Mesenchymal stem cell (in vitro differentiated cells and primary cell): Measurements from ENCODE around the gene MMP11.

Experiments
- DNase-seq: peaks from one replicate; pipeline ENCODE4 v3.0.0-alpha.2; 2013
- H2AFZ ChIP-seq: one replicate; pipeline ENCODE4 v1.6.1; 2013; ENCODE audit warnings: low read depth, mild to moderate bottlenecking, control low read depth, inconsistent platforms, low read length, moderate library complexity
- H2AK5ac ChIP-seq: 2 replicates; pipeline ENCODE4 v1.6.1; 2013; ENCODE audit warnings: low read length, moderate library complexity, mild to moderate bottlenecking, inconsistent platforms; ENCODE audit not compliant: severe bottlenecking
- H2BK120ac ChIP-seq: one replicate; pipeline ENCODE4 v1.6.1; 2013; ENCODE audit warnings: low read depth, mild to moderate bottlenecking, inconsistent platforms, low read length, moderate library complexity
- H2BK12ac ChIP-seq, 2 experiments: one replicate each; pipeline ENCODE4 v1.6.1; 2013; ENCODE audit warnings: inconsistent platforms in 2 of 2, low read length in 2 of 2, mild to moderate bottlenecking in 2 of 2, moderate library complexity in 2 of 2, control low read depth in 1 of 2
- H2BK15ac ChIP-seq: one replicate; pipeline ENCODE4 v1.6.1; 2013; ENCODE audit warnings: mild to moderate bottlenecking, low read depth, inconsistent platforms; ENCODE audit not compliant: poor library complexity, severe bottlenecking
- H2BK5ac ChIP-seq: 2 replicates; pipeline ENCODE4 v1.6.1; 2013; ENCODE audit warnings: low read depth, mild to moderate bottlenecking, low read length, control low read depth, inconsistent platforms; ENCODE audit not compliant: poor library complexity, severe bottlenecking
- H3K14ac ChIP-seq, 2 experiments: one replicate each; pipeline ENCODE4 v1.6.1; 2013; ENCODE audit warnings: inconsistent platforms in 2 of 2, low read length in 2 of 2, control low read depth in 1 of 2, mild to moderate bottlenecking in 1 of 2, moderate library complexity in 1 of 2
- H3K18ac ChIP-seq, 2 experiments: one replicate each; pipeline ENCODE4 v1.6.1; 2013; ENCODE audit warnings: inconsistent platforms in 2 of 2, low read length in 2 of 2, control low read depth in 1 of 2, low read depth in 1 of 2, mild to moderate bottlenecking in 1 of 2
- H3K23ac ChIP-seq, 2 experiments: one replicate each; pipeline ENCODE4 v1.6.1; 2013; ENCODE audit warnings: inconsistent platforms in 2 of 2, low read length in 2 of 2, mild to moderate bottlenecking in 2 of 2, moderate library complexity in 2 of 2, control low read depth in 1 of 2
- H3K27ac ChIP-seq: 2 replicates; pipeline ENCODE4 v1.5.1; 2013; ENCODE audit warnings: mild to moderate bottlenecking, moderate library complexity, low read length, control low read depth, inconsistent platforms; ENCODE audit not compliant: poor library complexity, severe bottlenecking
- H3K27me3 ChIP-seq, 2 experiments: 2 replicates each; pipeline versions ENCODE4 v1.6.1 to v1.7.0; 2013; ENCODE audit warnings: low read length in 2 of 2, mild to moderate bottlenecking in 2 of 2, moderate library complexity in 2 of 2, control low read depth in 1 of 2, inconsistent platforms in 1 of 2; ENCODE audit not compliant: control insufficient read depth in 1 of 2, insufficient read depth in 1 of 2
- H3K36me3 ChIP-seq, 2 experiments: 2 replicates each; pipeline versions ENCODE4 v1.6.1 to v1.7.0; 2013; ENCODE audit warnings: low read length in 2 of 2, control low read depth in 1 of 2, inconsistent platforms in 1 of 2, low read depth in 1 of 2, mild to moderate bottlenecking in 1 of 2; ENCODE audit not compliant: insufficient read depth in 2 of 2, control insufficient read depth in 1 of 2
- H3K4ac ChIP-seq, 2 experiments: one replicate each; pipeline ENCODE4 v1.6.1; 2013; ENCODE audit warnings: inconsistent platforms in 2 of 2, low read length in 2 of 2, mild to moderate bottlenecking in 2 of 2, moderate library complexity in 2 of 2, control low read depth in 1 of 2, low read depth in 1 of 2
- H3K4me1 ChIP-seq: 2 replicates; pipeline ENCODE4 v1.6.1; 2013; ENCODE audit warnings: low read depth, low read length, control low read depth; ENCODE audit not compliant: control insufficient read depth, insufficient read depth
- H3K4me2 ChIP-seq: 2 replicates; pipeline ENCODE4 v1.6.1; 2013; ENCODE audit warnings: low read length, mild to moderate bottlenecking, inconsistent platforms; ENCODE audit not compliant: poor library complexity, severe bottlenecking
- H3K4me3 ChIP-seq, 2 experiments: 2 replicates each; pipeline versions ENCODE4 v1.5.1 to v1.7.0; 2013; ENCODE audit warnings: low read length in 2 of 2, mild to moderate bottlenecking in 2 of 2, control low read depth in 1 of 2, low read depth in 1 of 2; ENCODE audit not compliant: insufficient read depth in 1 of 2
- H3K79me1 ChIP-seq: replicated peaks from 2 replicates; pipeline ENCODE4 v1.6.1; 2013; ENCODE audit warnings: mild to moderate bottlenecking, control low read depth, low read length, inconsistent platforms; ENCODE audit not compliant: poor library complexity, severe bottlenecking
- H3K9ac ChIP-seq: 2 replicates; pipeline ENCODE4 v1.7.0; 2013; ENCODE audit warnings: mild to moderate bottlenecking, low read length, moderate library complexity
- H3K9me3 ChIP-seq: 2 replicates; pipeline ENCODE4 v1.7.0; 2013; ENCODE audit warnings: mild to moderate bottlenecking, low read length; ENCODE audit not compliant: control insufficient read depth
- H4K8ac ChIP-seq: one replicate; pipeline ENCODE4 v1.6.1; 2013; ENCODE audit warnings: inconsistent platforms, mild to moderate bottlenecking, low read length, moderate library complexity
- H4K91ac ChIP-seq: one replicate; pipeline ENCODE4 v1.6.1; 2013; ENCODE audit warnings: mild to moderate bottlenecking, low read length, inconsistent platforms
- WGBS: methylation state at CpG from one replicate; pipeline ENCODE4 v1.1.7; 2013; ENCODE audit warnings: mixed read lengths; 5-methylcytosine and 5-hydroxymethylcytosine counted together

MMP11 gene

GRCh38 chr22:23754220-23754919, 18.3 kb upstream of the MMP11 start, which contains the start of gene VPREB3:
Gene VPREB3 (minus strand): TSS chr22:23754425. CDS start chr22:23754363, 62 bp downstream.
- no peak for DNase-seq
- H2BK15ac ChIP-seq: no peak within 1 kb of the TSS
- H3K27me3 ChIP-seq: peaks cover 0 to 5% of the 10 kb centered on the region in 2 experiments
- no peak within 1 kb of the TSS for H4K91ac ChIP-seq
- peaks cover 10% of the 10 kb centered on the region for H3K79me1 ChIP-seq
- H2BK120ac ChIP-seq: no peak within 1 kb of the TSS
- no peak within 1 kb of the TSS for H4K8ac ChIP-seq
- H3K4ac ChIP-seq: no peak within 1 kb of the TSS
- H3K27ac ChIP-seq: no peak within 1 kb of the TSS
- H3K4me3 ChIP-seq: no peak within 1 kb of the TSS
- H3K9ac ChIP-seq: no peak within 1 kb of the TSS
- peaks cover 8% of the 10 kb centered on the region for H3K4me1 ChIP-seq
- no peaks in the 10 kb centered on the region for H3K9me3 ChIP-seq
- H3K36me3 ChIP-seq: no peaks in the 10 kb centered on the region
- H3K14ac ChIP-seq: no peak within 1 kb of the TSS
- no peak within 1 kb of the TSS for H3K18ac ChIP-seq
- no peak within 1 kb of the TSS for H2AK5ac ChIP-seq
- H2BK5ac ChIP-seq: no peak within 1 kb of the TSS
- WGBS: 96% methylated on average over 13 of the region's 14 CpGs
- H3K23ac ChIP-seq: no peak within 1 kb of the TSS
- no peak within 1 kb of the TSS for H2BK12ac ChIP-seq
- H2AFZ ChIP-seq: no peak within 1 kb of the TSS
- H3K4me2 ChIP-seq: no peak within 1 kb of the TSS

DNA sequence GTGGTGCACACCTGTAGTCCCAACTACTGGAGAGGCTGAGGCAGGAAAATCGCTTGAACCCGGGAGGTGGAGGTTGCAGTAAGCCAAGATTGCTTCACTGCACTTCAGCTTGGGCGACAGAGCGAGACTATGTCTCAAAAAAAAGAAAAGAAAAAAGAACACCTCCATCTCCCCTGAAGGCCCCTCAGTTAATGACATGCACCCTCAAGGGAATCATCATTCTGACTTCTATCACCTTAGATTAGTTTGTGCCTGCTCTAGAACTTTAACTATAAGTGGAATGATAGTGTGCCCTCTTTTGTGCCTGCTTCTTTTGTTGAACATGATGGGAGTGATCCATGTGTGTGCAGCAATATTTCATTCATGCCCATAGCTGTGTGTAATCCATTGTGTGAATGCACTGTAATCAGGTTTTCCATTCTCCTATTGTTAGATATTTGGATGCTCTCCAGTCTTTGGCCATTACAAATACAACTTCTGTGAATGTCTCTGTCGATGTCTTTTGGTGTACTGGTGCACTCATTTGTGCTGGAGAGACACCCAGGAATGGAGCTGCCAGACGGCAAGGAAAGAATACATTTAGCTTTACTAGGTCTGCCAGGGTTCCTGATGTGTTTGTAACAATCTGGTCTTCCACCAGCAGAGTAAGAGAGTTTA, 17.5 kb upstream of the MMP11 start:
- H3K9me3 ChIP-seq: no peaks in the 10 kb centered on the region
- 90% methylated on average over 4 of the region's 6 CpGs for WGBS
- H2AK5ac ChIP-seq: no peak overlapping the region

GRCh38 chr22:23755711-23756110, 16.9 kb upstream of the MMP11 start:
- no peak overlapping the region for H3K4me3 ChIP-seq
- H2BK15ac ChIP-seq: no peak overlapping the region
- H3K79me1 ChIP-seq: peaks cover under 1% of the 10 kb centered on the region
- H3K23ac ChIP-seq: no peak overlapping the region
- H3K9me3 ChIP-seq: no peaks in the 10 kb centered on the region
- no peak overlapping the region for H4K91ac ChIP-seq
- no peak overlapping the region for H2BK12ac ChIP-seq
- 92% methylated on average over 7 of the region's 8 CpGs for WGBS
- no peak overlapping the region for H3K4me2 ChIP-seq
- no peak overlapping the region for H3K18ac ChIP-seq
- peaks cover 0 to 5% of the 10 kb centered on the region in 2 experiments for H3K27me3 ChIP-seq
- H3K14ac ChIP-seq: no peak overlapping the region
- no peak overlapping the region for H4K8ac ChIP-seq
- H2AFZ ChIP-seq: no peak overlapping the region
- no peak for DNase-seq
- no peak overlapping the region for H2BK5ac ChIP-seq
- H3K4me1 ChIP-seq: peaks cover 6% of the 10 kb centered on the region
- H2AK5ac ChIP-seq: no peak overlapping the region
- no peak overlapping the region for H2BK120ac ChIP-seq
- H3K27ac ChIP-seq: no peak overlapping the region
- no peak overlapping the region for H3K9ac ChIP-seq
- H3K36me3 ChIP-seq: no peaks in the 10 kb centered on the region
- H3K4ac ChIP-seq: no peak overlapping the region

More for the DNA sequence above, 17.5 kb upstream of the MMP11 start:
- Histone ChIP-seq H3K23ac (no peak overlapping the region), H3K14ac (no peak overlapping the region), H3K18ac (no peak overlapping the region), H3K79me1 (peaks cover 6% of the 10 kb centered on the region), H2BK5ac (no peak overlapping the region), H3K9ac (no peak overlapping the region), H3K4me3 (no peak overlapping the region), H3K4me2 (no peak overlapping the region), H3K4me1 (peaks cover 6% of the 10 kb centered on the region), H2BK120ac (no peak overlapping the region), H3K4ac (no peak overlapping the region), H3K36me3 (no peaks in the 10 kb centered on the region), H4K91ac (no peak overlapping the region), H3K27ac (no peak overlapping the region), H2BK15ac (no peak overlapping the region), H2BK12ac (no peak overlapping the region), H2AFZ (no peak overlapping the region), H3K27me3 (peaks cover 0 to 5% of the 10 kb centered on the region in 2 experiments), H4K8ac (no peak overlapping the region)
- no peak for DNase-seq

DNA sequence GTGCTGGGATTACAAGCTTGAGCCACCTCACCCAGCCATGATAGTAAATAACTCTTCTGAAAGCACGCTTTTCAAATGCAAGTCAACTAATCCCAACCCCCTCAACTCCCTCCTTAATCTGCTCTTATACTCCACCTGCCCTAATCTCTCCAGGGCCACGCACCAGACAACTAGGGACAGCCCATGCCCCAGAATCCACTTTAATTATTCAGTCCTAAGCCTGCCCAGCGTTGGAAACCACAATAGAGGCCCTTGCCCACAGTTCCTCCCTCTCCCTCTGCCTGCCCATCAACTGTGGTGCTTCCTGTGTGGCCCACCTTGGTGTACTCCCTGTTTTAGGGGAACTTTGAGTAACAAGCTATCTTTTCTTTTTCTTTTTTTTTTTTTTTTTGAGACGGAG, 15.8 kb upstream of the MMP11 start:
- 74% methylated on average over 4 of the region's 4 CpGs for WGBS

More for the DNA sequence above, 15.8 kb upstream of the MMP11 start:
- Histone ChIP-seq H3K79me1 (no peaks in the 10 kb centered on the region), H3K4me3 (no peak overlapping the region), H3K36me3 (no peaks in the 10 kb centered on the region), H2BK5ac (no peak overlapping the region), H3K14ac (no peak overlapping the region), H3K27ac (no peak overlapping the region), H3K9ac (no peak overlapping the region), H3K4me2 (no peak overlapping the region), H4K91ac (no peak overlapping the region), H4K8ac (no peak overlapping the region), H2AK5ac (no peak overlapping the region), H3K23ac (no peak overlapping the region), H2AFZ (no peak overlapping the region), H2BK120ac (no peak overlapping the region), H3K18ac (no peak overlapping the region), H3K4me1 (no peaks in the 10 kb centered on the region), H2BK15ac (no peak overlapping the region), H3K4ac (no peak overlapping the region), H2BK12ac (no peak overlapping the region), H3K27me3 (peaks cover 0 to 5% of the 10 kb centered on the region in 2 experiments), H3K9me3 (no peaks in the 10 kb centered on the region)
- DNase-seq: no peak
